Calu3 (cell line): ENCODE measurements around the gene AMN. TPM values are rescaled to one million over a fixed set of nuclear protein-coding genes. Genes with fewer than 3 reads are reported as not detected.

Experiments
- BruUV-seq: library from RNA; stranded (reverse); fragments of 400-500 nt; replicated peaks from 2 replicates; lab custom pipeline; 2021; lab: Mats Ljungman, UMichigan
- CTCF ChIA-PET: fragments of 300-600 bp; sonication (Branson Sonifier 250); formaldehyde crosslinking; loops from one replicate; lab custom pipeline; 2022; ENCODE audit warnings: antibody characterized with exemption; lab: Charles Lee
- DNase-seq: peaks from one replicate; pipeline ENCODE4 v3.0.0; 2022
- H3K27ac Mint-ChIP-seq: one replicate; pipeline ENCODE4 v1.8.0; 2022; ENCODE audit warnings: mixed read lengths; ENCODE audit not compliant: unreplicated experiment
- H3K27me3 Mint-ChIP-seq: one replicate; pipeline ENCODE4 v1.8.0; 2022; ENCODE audit warnings: mixed read lengths; ENCODE audit not compliant: unreplicated experiment
- H3K36me3 Mint-ChIP-seq: one replicate; pipeline ENCODE4 v1.8.0; 2022; ENCODE audit warnings: mild to moderate bottlenecking, moderate library complexity, mixed read lengths; ENCODE audit not compliant: insufficient read depth, unreplicated experiment
- H3K4me1 Mint-ChIP-seq: one replicate; pipeline ENCODE4 v1.8.0; 2022; ENCODE audit warnings: mild to moderate bottlenecking, low read depth, mixed read lengths; ENCODE audit not compliant: unreplicated experiment
- H3K4me3 Mint-ChIP-seq: one replicate; pipeline ENCODE4 v1.8.0; 2022; ENCODE audit warnings: mild to moderate bottlenecking, low read depth, moderate library complexity, mixed read lengths; ENCODE audit not compliant: unreplicated experiment
- H3K9me3 Mint-ChIP-seq: one replicate; pipeline ENCODE4 v1.8.0; 2022; ENCODE audit warnings: low read depth, mixed read lengths; ENCODE audit not compliant: unreplicated experiment
- CTCF ChIP-seq: fragments of 200-600 bp; IDR thresholded peaks from one replicate; pipeline ENCODE4 v1.8.0; 2022; ENCODE audit warnings: antibody characterized with exemption; ENCODE audit not compliant: unreplicated experiment
- intact Hi-C: fragments of 100-400 bp; cut with micrococcal nuclease; formaldehyde crosslinking; loops from one replicate; pipeline ENCODE4 v1.10.0; 2022; ENCODE audit not compliant: unreplicated experiment
- total RNA-seq: library from RNA; stranded (reverse); gene quantifications from 2 replicates; pipeline ENCODE4 v1.2.3, GENCODE V29; 2022

AMN gene
- total RNA-seq, 1 experiment from 2014 or later: 13.7 TPM

DNA sequence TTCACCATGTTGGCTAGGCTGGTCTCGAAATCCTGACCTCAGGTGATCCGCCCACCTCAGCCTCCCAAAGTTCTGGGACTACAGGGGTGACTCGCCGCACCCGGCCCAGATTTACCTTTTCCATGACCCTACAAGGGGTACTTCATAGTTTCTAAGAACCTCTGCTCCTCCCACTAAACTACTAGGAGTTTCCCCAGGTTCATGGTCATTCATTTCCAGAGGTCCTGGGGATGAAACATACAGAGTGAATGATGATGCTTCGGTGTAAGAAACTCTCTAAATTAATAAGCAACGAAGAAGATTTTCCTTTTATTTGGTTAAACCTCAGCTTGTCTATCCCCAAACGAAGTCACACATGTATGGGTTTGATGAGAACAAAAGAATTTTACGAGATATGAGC is 56.9 kb downstream of the AMN start:
- Mint-ChIP-seq H3K27ac (no peak overlapping the region), H3K4me1 (no peaks in the 10 kb centered on the region), H3K9me3 (no peaks in the 10 kb centered on the region), H3K27me3 (no peaks in the 10 kb centered on the region), H3K36me3 (peaks cover 56% of the 10 kb centered on the region), H3K4me3 (no peak overlapping the region)
- BruUV-seq: no TSS peak
- intact Hi-C loops: no loop called here
- no peak for TF ChIP-seq CTCF
- DNase-seq: no peak
- CTCF ChIA-PET: no interaction called here

- Mint-ChIP-seq H3K4me3 (no peak overlapping the region), H3K4me1 (no peaks in the 10 kb centered on the region), H3K27ac (no peak overlapping the region), H3K36me3 (peaks cover 56% of the 10 kb centered on the region), H3K9me3 (no peaks in the 10 kb centered on the region), H3K27me3 (no peaks in the 10 kb centered on the region)
- intact Hi-C loops: no loop called here
- CTCF ChIA-PET: interaction anchor here (1.3 kb wide), 1 partner anchor 92 kb away, joined by 3 read pairs; no protein-coding TSS in a partner anchor
- DNase-seq: no peak
- BruUV-seq: no TSS peak
- TF ChIP-seq CTCF: no peak
These were observed 57.9 kb downstream of the AMN start for GRCh38 chr14:102980409-102980810.

Other genes starting within 250 kb of the AMN start
- 24.2 and 24.8 TPM in 2 replicates for gene TRAF3, start 145.2 kb upstream of the AMN start, total RNA-seq
- 98.7 and 112 TPM in 2 replicates for gene CDC42BPB, start 134.9 kb downstream of the AMN start, total RNA-seq
- not detected in 2 replicates for gene LBHD2, start 161.5 kb downstream of the AMN start, total RNA-seq
- 10.9 and 13.5 TPM in 2 replicates for gene EXOC3L4, start 172.1 kb downstream of the AMN start, total RNA-seq
- gene TNFAIP2, start 200.8 kb downstream of the AMN start, total RNA-seq: 113 and 195 TPM in 2 replicates